HL-60 (cell line): Measurements from ENCODE around the gene GRIK1.

Experiments used
- DNase-seq, 2 experiments: peaks; one replicate each; pipeline ENCODE4 v3.0.0-alpha.2; 2010 to 2020; ENCODE audit warnings: low read depth in 1 of 2, low spot score in 1 of 2
- H3K27ac ChIP-seq: fragments of 250-450 bp; sonication (Bioruptor Pico); replicated peaks from 2 replicates; pipeline ENCODE4 v1.5.1; 2020; ENCODE audit warnings: mild to moderate bottlenecking, moderate library complexity
- H3K27me3 ChIP-seq: fragments of 250-450 bp; sonication (Bioruptor Pico); 2 replicates; pipeline ENCODE4 v1.5.1; 2021; ENCODE audit warnings: mild to moderate bottlenecking, moderate library complexity; ENCODE audit not compliant: insufficient read depth, poor library complexity, severe bottlenecking
- H3K4me3 ChIP-seq: replicated peaks from 2 replicates; pipeline ENCODE4 v1.5.1; 2011; ENCODE audit warnings: mild to moderate bottlenecking, control low read depth, low read length; ENCODE audit not compliant: insufficient read depth
- GABPA ChIP-seq: IDR thresholded peaks from 2 replicates; pipeline ENCODE4 v1.6.1; 2012; ENCODE audit warnings: low read depth
- POLR2AphosphoS5 ChIP-seq: IDR thresholded peaks from 2 replicates; pipeline ENCODE4 v1.6.1; 2012; ENCODE audit warnings: low read depth
- SPI1 ChIP-seq: IDR thresholded peaks from 2 replicates; pipeline ENCODE4 v1.6.1; 2012; ENCODE audit warnings: low read depth, mild to moderate bottlenecking, borderline replicate concordance
- TF ChIP-seq, protein P1 (sequence below): IDR thresholded peaks from one replicate; pipeline ENCODE4 v1.5.1; 2011; ENCODE audit warnings: low read length, control low read depth, inconsistent platforms; ENCODE audit not compliant: insufficient read depth
- TF ChIP-seq, protein P2 (sequence below): IDR thresholded peaks from 2 replicates; pipeline ENCODE4 v1.6.1; 2012; ENCODE audit warnings: low read depth; ENCODE audit not compliant: insufficient replicate concordance

The GRIK1 gene

DNA sequence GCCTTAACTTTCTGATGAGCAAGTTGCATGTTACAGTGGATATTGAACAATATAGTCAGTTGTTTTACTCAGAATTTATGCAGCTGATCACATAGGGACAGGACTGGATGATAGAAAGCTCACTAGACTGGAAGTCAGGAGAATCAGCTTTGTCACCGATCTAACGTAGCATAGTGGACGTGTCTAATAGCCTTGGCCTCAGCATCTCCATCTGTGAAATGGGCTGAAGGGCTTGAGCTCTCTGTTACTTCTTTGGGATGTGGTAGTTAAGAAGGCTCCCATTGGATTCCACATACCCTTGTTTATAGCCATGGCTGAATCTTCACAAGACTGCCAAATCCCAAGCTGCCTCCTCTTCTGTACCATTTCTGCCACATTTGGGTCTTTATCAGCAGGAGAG lies 190.6 kb downstream of the GRIK1 start:
- H3K27me3 ChIP-seq, result no peaks in the 10 kb centered on the region
- DNase-seq, result no peak
- TF ChIP-seq, protein P1, sequence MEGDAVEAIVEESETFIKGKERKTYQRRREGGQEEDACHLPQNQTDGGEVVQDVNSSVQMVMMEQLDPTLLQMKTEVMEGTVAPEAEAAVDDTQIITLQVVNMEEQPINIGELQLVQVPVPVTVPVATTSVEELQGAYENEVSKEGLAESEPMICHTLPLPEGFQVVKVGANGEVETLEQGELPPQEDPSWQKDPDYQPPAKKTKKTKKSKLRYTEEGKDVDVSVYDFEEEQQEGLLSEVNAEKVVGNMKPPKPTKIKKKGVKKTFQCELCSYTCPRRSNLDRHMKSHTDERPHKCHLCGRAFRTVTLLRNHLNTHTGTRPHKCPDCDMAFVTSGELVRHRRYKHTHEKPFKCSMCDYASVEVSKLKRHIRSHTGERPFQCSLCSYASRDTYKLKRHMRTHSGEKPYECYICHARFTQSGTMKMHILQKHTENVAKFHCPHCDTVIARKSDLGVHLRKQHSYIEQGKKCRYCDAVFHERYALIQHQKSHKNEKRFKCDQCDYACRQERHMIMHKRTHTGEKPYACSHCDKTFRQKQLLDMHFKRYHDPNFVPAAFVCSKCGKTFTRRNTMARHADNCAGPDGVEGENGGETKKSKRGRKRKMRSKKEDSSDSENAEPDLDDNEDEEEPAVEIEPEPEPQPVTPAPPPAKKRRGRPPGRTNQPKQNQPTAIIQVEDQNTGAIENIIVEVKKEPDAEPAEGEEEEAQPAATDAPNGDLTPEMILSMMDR, result no peak
- TF ChIP-seq POLR2AphosphoS5 (no peak), SPI1 (no peak), GABPA (no peak)
- TF ChIP-seq, protein P2, sequence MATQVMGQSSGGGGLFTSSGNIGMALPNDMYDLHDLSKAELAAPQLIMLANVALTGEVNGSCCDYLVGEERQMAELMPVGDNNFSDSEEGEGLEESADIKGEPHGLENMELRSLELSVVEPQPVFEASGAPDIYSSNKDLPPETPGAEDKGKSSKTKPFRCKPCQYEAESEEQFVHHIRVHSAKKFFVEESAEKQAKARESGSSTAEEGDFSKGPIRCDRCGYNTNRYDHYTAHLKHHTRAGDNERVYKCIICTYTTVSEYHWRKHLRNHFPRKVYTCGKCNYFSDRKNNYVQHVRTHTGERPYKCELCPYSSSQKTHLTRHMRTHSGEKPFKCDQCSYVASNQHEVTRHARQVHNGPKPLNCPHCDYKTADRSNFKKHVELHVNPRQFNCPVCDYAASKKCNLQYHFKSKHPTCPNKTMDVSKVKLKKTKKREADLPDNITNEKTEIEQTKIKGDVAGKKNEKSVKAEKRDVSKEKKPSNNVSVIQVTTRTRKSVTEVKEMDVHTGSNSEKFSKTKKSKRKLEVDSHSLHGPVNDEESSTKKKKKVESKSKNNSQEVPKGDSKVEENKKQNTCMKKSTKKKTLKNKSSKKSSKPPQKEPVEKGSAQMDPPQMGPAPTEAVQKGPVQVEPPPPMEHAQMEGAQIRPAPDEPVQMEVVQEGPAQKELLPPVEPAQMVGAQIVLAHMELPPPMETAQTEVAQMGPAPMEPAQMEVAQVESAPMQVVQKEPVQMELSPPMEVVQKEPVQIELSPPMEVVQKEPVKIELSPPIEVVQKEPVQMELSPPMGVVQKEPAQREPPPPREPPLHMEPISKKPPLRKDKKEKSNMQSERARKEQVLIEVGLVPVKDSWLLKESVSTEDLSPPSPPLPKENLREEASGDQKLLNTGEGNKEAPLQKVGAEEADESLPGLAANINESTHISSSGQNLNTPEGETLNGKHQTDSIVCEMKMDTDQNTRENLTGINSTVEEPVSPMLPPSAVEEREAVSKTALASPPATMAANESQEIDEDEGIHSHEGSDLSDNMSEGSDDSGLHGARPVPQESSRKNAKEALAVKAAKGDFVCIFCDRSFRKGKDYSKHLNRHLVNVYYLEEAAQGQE, result no peak
- no peak overlapping the region for H3K27ac ChIP-seq
- H3K4me3 ChIP-seq, result no peak overlapping the region

DNA sequence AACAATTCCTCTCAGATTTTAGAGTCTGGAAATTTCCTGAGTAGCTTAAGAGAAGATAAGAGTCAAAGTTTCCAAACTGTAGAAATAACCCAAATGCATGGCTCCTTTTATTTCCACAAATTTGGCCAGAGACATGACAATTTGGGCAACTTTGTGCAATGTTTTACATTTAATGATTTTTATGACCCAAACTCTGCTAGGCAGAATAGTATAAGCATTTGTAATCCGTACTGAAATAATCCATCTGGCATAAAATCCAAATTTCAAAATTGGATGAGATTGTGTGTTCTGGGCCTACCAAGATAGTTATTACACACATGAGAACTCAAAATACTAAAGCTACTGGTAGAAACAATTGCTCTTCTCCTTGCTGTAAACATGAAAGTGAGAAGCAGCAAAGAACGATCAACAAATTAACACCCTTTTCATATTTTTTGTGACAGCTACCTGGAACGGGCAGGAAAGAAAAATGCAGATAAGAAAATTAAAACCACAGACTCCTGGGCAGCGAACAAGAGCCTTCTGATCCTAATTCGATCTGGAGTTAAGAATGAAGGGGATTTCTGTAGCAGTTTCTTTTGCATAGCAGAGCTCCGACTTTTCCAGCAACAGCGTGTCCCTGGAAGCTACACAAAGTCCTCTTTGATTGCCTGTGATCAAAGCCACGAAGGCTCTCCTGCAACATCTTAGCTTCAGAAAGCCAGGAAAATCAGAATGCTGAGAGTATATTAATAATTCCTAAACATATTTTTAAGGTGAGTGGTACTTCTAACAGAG lies 191.2 kb downstream of the GRIK1 start:
- DNase-seq, result no peak
- no peak overlapping the region for H3K4me3 ChIP-seq
- H3K27me3 ChIP-seq, result no peaks in the 10 kb centered on the region
- H3K27ac ChIP-seq, result no peak overlapping the region
- TF ChIP-seq, protein P2, result no peak
- TF ChIP-seq POLR2AphosphoS5 (no peak), SPI1 (no peak), GABPA (no peak)
- TF ChIP-seq, protein P1, result no peak

DNA sequence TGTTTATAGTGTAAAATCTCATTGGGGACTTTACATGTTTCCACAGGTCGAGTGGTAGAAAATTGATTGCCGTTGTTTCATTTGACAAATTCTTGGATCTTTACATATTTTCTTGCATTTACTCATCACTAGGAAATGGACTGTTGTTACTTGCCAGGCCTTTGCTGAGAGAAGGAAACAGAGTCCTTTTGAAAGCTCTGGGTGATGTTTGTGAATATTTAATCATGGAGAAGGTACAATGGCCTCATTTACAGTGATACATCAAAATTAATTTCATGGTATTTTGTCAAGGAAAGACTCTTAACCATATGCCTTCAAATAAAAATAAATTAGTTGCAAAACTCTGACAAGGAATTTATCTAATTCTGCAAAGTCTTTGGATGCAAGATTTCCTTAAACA lies 198.0 kb downstream of the GRIK1 start:
- H3K27me3 ChIP-seq, result no peaks in the 10 kb centered on the region
- H3K4me3 ChIP-seq, result no peak overlapping the region
- H3K27ac ChIP-seq, result no peak overlapping the region
- TF ChIP-seq, protein P1, result no peak
- TF ChIP-seq, protein P2, result no peak
- TF ChIP-seq SPI1 (no peak), GABPA (no peak)
- DNase-seq, result no peak
